WTC11 (cell line): ENCODE measurements around the gene RSPH1.

Source experiments
- ARID4B ChIP-seq: sonication (generic); formaldehyde crosslinking; IDR thresholded peaks from 2 replicates; pipeline ENCODE4 v1.8.0; 2023; ENCODE audit warnings: missing genetic modification reagents, mild to moderate bottlenecking, borderline replicate concordance
- ATF3 ChIP-seq: sonication (generic); formaldehyde crosslinking; conservative IDR thresholded peaks from 2 replicates; pipeline ENCODE4 v1.8.1; 2022; ENCODE audit warnings: mild to moderate bottlenecking, missing genetic modification reagents
- ATF6 ChIP-seq: sonication (generic); formaldehyde crosslinking; IDR thresholded peaks from 2 replicates; pipeline ENCODE4 v1.8.1; 2023; ENCODE audit warnings: mild to moderate bottlenecking, missing genetic modification reagents
- CREB1 ChIP-seq: sonication (generic); formaldehyde crosslinking; IDR thresholded peaks from 2 replicates; pipeline ENCODE4 v1.8.0; 2023; ENCODE audit warnings: mild to moderate bottlenecking, missing genetic modification reagents
- CTCF ChIP-seq: fragments of 200-600 bp; IDR thresholded peaks from 2 replicates; pipeline ENCODE4 v1.8.0; 2022; ENCODE audit warnings: antibody characterized with exemption
- ETV6 ChIP-seq: sonication (generic); formaldehyde crosslinking; IDR thresholded peaks from 2 replicates; pipeline ENCODE4 v1.8.1; 2022; ENCODE audit warnings: mild to moderate bottlenecking, missing genetic modification reagents
- FOXJ3 ChIP-seq: sonication (generic); formaldehyde crosslinking; IDR thresholded peaks from 2 replicates; pipeline ENCODE4 v1.9.0; 2021; ENCODE audit warnings: missing genetic modification reagents, mild to moderate bottlenecking, borderline replicate concordance
- FOXK1 ChIP-seq: sonication (generic); formaldehyde crosslinking; IDR thresholded peaks from 2 replicates; pipeline ENCODE4 v1.8.0; 2022; ENCODE audit warnings: mild to moderate bottlenecking, moderate library complexity, missing genetic modification reagents
- GABPB1 ChIP-seq: sonication (generic); formaldehyde crosslinking; IDR thresholded peaks from 2 replicates; pipeline ENCODE4 v1.8.1; 2023; ENCODE audit warnings: mild to moderate bottlenecking, missing genetic modification reagents
- MYBL2 ChIP-seq: sonication (generic); formaldehyde crosslinking; IDR thresholded peaks from 2 replicates; pipeline ENCODE4 v1.8.1; 2023; ENCODE audit warnings: mild to moderate bottlenecking, moderate library complexity, missing genetic modification reagents
- SP1 ChIP-seq: sonication (generic); formaldehyde crosslinking; conservative IDR thresholded peaks from 2 replicates; pipeline ENCODE4 v1.8.1; 2022; ENCODE audit warnings: missing genetic modification reagents
- USF2 ChIP-seq: sonication (generic); formaldehyde crosslinking; IDR thresholded peaks from 2 replicates; pipeline ENCODE4 v1.8.1; 2023; ENCODE audit warnings: mild to moderate bottlenecking, missing genetic modification reagents, moderate library complexity
- ZNF121 ChIP-seq: sonication (generic); formaldehyde crosslinking; IDR thresholded peaks from 2 replicates; pipeline ENCODE4 v1.8.0; 2023; ENCODE audit warnings: missing genetic modification reagents

- TF ChIP-seq GABPB1 (CRISPR knock-in tag) (no peak), SP1 (CRISPR knock-in tag) (no peak), ZNF121 (CRISPR knock-in tag) (no peak), ATF6 (CRISPR knock-in tag) (no peak), CTCF (no peak), ETV6 (CRISPR knock-in tag) (no peak), USF2 (CRISPR knock-in tag) (no peak), ARID4B (CRISPR knock-in tag) (no peak), FOXJ3 (CRISPR knock-in tag) (no peak), FOXK1 (CRISPR knock-in tag) (no peak), ATF3 (CRISPR knock-in tag) (no peak), MYBL2 (no peak), CREB1 (CRISPR knock-in tag) (no peak)
Observed at GRCh38 chr21:42426424-42426823, 69.6 kb downstream of the RSPH1 start.
